ENCODE results near the gene PAK1.

- TF ChIP-seq CTCF (IDR thresholded peaks at IDR 0.05) (no peak), EZH2 (IDR thresholded peaks at IDR 0.05; ENCODE audit: borderline replicate concordance, insufficient read depth, low read depth, low read length, poor library complexity, severe bottlenecking) (no peak)
Measured at GRCh38 chr11:77506857-77507256, 33.0 kb upstream of the PAK1 start.

Measured in B cell (primary cell).